HepG2 (cell line): ENCODE data around the gene RPL23. TPM values are rescaled to one million over a fixed set of nuclear protein-coding genes. Genes with fewer than 3 reads are reported as not detected.

Source experiments
- AGO2 ChIP-seq: fragments of 200-400 bp; formaldehyde crosslinking; optimal IDR thresholded peaks from 2 replicates; pipeline ENCODE3; 2017; ENCODE audit warnings: mild to moderate bottlenecking, low read depth, low read length, moderate library complexity
- ARHGAP35 ChIP-seq: sonication (generic); formaldehyde crosslinking; IDR thresholded peaks from 2 replicates; pipeline ENCODE4 v1.9.0; 2022; ENCODE audit warnings: mild to moderate bottlenecking, inconsistent platforms, moderate library complexity, missing genetic modification reagents, borderline replicate concordance
- CBFB ChIP-seq: sonication (generic); formaldehyde crosslinking; IDR thresholded peaks from 2 replicates; pipeline ENCODE4 v1.4.0; 2020; ENCODE audit warnings: missing genetic modification reagents
- FOXC1 ChIP-seq: sonication (generic); formaldehyde crosslinking; IDR thresholded peaks from 2 replicates; pipeline ENCODE4 v1.8.0; 2022; ENCODE audit warnings: mild to moderate bottlenecking, missing genetic modification reagents, borderline replicate concordance
- HNF1B ChIP-seq: sonication (generic); formaldehyde crosslinking; IDR thresholded peaks from 2 replicates; pipeline ENCODE4 v1.5.1; 2020; ENCODE audit warnings: mild to moderate bottlenecking, moderate library complexity, missing genetic modification reagents
- JUN ChIP-seq: sonication (generic); formaldehyde crosslinking; IDR thresholded peaks from 2 replicates; pipeline ENCODE4 v1.4.0; 2020; ENCODE audit warnings: mild to moderate bottlenecking, missing genetic modification reagents
- SALL1 ChIP-seq: sonication (generic); formaldehyde crosslinking; IDR thresholded peaks from 2 replicates; pipeline ENCODE4 v1.8.0; 2022; ENCODE audit warnings: mild to moderate bottlenecking, missing genetic modification reagents
- SMAD3 ChIP-seq: sonication (generic); formaldehyde crosslinking; IDR thresholded peaks from 2 replicates; pipeline ENCODE4 v1.4.0; 2020; ENCODE audit warnings: missing genetic modification reagents
- ZNF232 ChIP-seq: sonication (generic); formaldehyde crosslinking; IDR thresholded peaks from 2 replicates; pipeline ENCODE4 v1.4.0; 2020; ENCODE audit warnings: missing genetic modification reagents, borderline replicate concordance
- ZNF34 ChIP-seq: sonication (generic); formaldehyde crosslinking; IDR thresholded peaks from 2 replicates; pipeline ENCODE4 v1.4.0; 2020; ENCODE audit warnings: mild to moderate bottlenecking, missing genetic modification reagents, borderline replicate concordance
- ZNF382 ChIP-seq: sonication (generic); formaldehyde crosslinking; IDR thresholded peaks from 2 replicates; pipeline ENCODE4 v1.5.0; 2020; ENCODE audit warnings: missing genetic modification reagents, mild to moderate bottlenecking, borderline replicate concordance
- ZNF672 ChIP-seq: sonication (generic); formaldehyde crosslinking; IDR thresholded peaks from 2 replicates; pipeline ENCODE4 v1.8.1; 2022; ENCODE audit warnings: missing genetic modification reagents
- polyA plus RNA-seq, 8 experiments: library from polyadenylated mRNA; depleted of rRNA in 3 of 8; stranded (reverse) in 7 of 8; unstranded in 1 of 8; fragments of >200 nt; fragmentation: Illumina TruSeq in 4 of 8; extraction: Trizol in 4 of 8; gene quantifications; 2 replicates each; pipeline versions ENCODE4 v1.2.1 to v1.2.3, GENCODE V29; 2011 to 2016; ENCODE audit warnings: low read depth in 4 of 8, missing spikeins in 1 of 8, mixed read lengths in 1 of 8; ENCODE audit not compliant: insufficient read depth in 1 of 8
- total RNA-seq, 5 experiments: library from RNA; depleted of rRNA; stranded (reverse); fragments of >200 nt; fragmentation: Illumina TruSeq; extraction: Trizol; gene quantifications; 2 replicates each; pipeline ENCODE4 v1.2.3, GENCODE V29; 2016; ENCODE audit warnings: low read depth in 1 of 5
- TF ChIP-seq, protein P1 (sequence below): sonication (generic); formaldehyde crosslinking; IDR thresholded peaks from 2 replicates; pipeline ENCODE4 v1.5.0; 2020; ENCODE audit warnings: missing genetic modification reagents, mild to moderate bottlenecking, borderline replicate concordance
- TF ChIP-seq, protein P2 (sequence below): sonication (generic); formaldehyde crosslinking; IDR thresholded peaks from 2 replicates; pipeline ENCODE4 v1.5.0; 2020; ENCODE audit warnings: missing genetic modification reagents
- TF ChIP-seq, protein P3 (sequence below): sonication (generic); formaldehyde crosslinking; IDR thresholded peaks from 2 replicates; pipeline ENCODE4 v1.4.0; 2020; ENCODE audit warnings: mild to moderate bottlenecking, missing genetic modification reagents
- TF ChIP-seq, protein P4 (sequence below): sonication (generic); formaldehyde crosslinking; IDR thresholded peaks from 2 replicates; pipeline ENCODE4 v1.8.1; 2023; ENCODE audit warnings: mild to moderate bottlenecking, missing genetic modification reagents, borderline replicate concordance
- TF ChIP-seq, protein P5 (sequence below): sonication (generic); formaldehyde crosslinking; conservative IDR thresholded peaks from 2 replicates; pipeline ENCODE4 v1.5.0; 2020; ENCODE audit warnings: missing genetic modification reagents

The RPL23 gene
- total and polyA plus RNA-seq, 2 of the 13 experiments (the other 11 are each of a cell fraction or from before 2014, with no cell fraction given): 2,790 to 4,860 TPM

DNA sequence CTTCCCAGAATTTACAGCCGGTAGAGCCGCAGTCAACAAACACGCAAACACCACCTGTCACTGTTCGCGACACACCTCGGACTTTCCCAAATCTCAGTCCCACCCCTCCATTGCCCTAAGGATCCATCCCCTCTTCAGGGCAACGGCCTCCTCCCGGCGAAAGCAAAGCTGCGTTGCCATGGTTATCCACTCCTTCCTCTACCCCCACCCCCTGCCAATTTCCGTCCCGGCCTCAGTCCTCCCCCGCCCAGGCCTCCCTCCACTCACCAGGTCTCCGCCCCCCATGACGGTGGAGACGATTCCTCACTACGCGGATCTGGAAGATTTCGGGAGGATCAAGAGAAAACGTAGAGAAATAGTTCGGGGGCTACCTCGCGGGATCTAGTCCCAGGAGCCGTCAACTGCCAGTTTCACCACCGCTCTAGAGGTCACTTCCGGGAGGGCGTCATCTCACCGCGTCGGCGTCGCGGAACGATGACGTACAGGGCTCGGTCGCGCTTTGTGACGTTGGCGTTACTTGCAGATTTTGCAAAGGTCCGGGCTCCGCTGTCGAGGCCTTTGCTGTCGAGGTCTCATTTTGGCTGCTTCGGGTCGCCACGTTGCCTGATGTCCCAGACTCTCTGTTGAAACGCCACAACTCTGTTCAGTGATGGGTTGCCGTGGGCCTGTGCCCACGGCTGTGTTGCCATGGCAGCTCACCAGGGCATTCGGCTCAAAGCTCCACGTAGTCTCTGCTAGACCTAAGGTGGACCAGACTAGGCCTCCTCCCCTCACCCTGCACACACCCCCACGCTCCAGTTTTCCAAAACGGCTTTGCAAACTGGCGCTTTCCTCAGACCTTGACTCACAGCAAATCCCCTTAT lies 28.4 kb downstream of the RPL23 start, which contains the start of gene CWC25 (continued):
- TF ChIP-seq, protein P1, sequence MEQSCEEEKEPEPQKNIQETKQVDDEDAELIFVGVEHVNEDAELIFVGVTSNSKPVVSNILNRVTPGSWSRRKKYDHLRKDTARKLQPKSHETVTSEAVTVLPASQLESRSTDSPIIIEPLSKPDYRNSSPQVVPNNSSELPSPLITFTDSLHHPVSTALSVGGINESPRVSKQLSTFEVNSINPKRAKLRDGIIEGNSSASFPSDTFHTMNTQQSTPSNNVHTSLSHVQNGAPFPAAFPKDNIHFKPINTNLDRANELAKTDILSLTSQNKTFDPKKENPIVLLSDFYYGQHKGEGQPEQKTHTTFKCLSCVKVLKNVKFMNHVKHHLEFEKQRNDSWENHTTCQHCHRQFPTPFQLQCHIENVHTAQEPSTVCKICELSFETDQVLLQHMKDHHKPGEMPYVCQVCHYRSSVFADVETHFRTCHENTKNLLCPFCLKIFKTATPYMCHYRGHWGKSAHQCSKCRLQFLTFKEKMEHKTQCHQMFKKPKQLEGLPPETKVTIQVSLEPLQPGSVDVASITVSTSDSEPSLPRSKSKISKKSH (CRISPR knock-in tag): peak; percentile 98
- TF ChIP-seq AGO2: peak; percentile 81
- TF ChIP-seq, protein P2, sequence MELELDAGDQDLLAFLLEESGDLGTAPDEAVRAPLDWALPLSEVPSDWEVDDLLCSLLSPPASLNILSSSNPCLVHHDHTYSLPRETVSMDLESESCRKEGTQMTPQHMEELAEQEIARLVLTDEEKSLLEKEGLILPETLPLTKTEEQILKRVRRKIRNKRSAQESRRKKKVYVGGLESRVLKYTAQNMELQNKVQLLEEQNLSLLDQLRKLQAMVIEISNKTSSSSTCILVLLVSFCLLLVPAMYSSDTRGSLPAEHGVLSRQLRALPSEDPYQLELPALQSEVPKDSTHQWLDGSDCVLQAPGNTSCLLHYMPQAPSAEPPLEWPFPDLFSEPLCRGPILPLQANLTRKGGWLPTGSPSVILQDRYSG: no peak
- peak; percentile 75; the same call in 1 of the 2 replicates for TF ChIP-seq ZNF232 (CRISPR knock-in tag)
- peak; percentile 95 for TF ChIP-seq FOXC1 (CRISPR knock-in tag)
- TF ChIP-seq ZNF672 (CRISPR knock-in tag): no peak
- TF ChIP-seq JUN (CRISPR knock-in tag): peak; percentile 84
- peak; percentile 99 for TF ChIP-seq SMAD3 (CRISPR knock-in tag)
- peak; percentile 96 for TF ChIP-seq HNF1B
- TF ChIP-seq ZNF382: no peak
- TF ChIP-seq CBFB (CRISPR knock-in tag): peak; percentile 97
- TF ChIP-seq SALL1 (CRISPR knock-in tag): peak; percentile 93
- TF ChIP-seq, protein P3, sequence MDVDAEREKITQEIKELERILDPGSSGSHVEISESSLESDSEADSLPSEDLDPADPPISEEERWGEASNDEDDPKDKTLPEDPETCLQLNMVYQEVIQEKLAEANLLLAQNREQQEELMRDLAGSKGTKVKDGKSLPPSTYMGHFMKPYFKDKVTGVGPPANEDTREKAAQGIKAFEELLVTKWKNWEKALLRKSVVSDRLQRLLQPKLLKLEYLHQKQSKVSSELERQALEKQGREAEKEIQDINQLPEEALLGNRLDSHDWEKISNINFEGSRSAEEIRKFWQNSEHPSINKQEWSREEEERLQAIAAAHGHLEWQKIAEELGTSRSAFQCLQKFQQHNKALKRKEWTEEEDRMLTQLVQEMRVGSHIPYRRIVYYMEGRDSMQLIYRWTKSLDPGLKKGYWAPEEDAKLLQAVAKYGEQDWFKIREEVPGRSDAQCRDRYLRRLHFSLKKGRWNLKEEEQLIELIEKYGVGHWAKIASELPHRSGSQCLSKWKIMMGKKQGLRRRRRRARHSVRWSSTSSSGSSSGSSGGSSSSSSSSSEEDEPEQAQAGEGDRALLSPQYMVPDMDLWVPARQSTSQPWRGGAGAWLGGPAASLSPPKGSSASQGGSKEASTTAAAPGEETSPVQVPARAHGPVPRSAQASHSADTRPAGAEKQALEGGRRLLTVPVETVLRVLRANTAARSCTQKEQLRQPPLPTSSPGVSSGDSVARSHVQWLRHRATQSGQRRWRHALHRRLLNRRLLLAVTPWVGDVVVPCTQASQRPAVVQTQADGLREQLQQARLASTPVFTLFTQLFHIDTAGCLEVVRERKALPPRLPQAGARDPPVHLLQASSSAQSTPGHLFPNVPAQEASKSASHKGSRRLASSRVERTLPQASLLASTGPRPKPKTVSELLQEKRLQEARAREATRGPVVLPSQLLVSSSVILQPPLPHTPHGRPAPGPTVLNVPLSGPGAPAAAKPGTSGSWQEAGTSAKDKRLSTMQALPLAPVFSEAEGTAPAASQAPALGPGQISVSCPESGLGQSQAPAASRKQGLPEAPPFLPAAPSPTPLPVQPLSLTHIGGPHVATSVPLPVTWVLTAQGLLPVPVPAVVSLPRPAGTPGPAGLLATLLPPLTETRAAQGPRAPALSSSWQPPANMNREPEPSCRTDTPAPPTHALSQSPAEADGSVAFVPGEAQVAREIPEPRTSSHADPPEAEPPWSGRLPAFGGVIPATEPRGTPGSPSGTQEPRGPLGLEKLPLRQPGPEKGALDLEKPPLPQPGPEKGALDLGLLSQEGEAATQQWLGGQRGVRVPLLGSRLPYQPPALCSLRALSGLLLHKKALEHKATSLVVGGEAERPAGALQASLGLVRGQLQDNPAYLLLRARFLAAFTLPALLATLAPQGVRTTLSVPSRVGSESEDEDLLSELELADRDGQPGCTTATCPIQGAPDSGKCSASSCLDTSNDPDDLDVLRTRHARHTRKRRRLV (CRISPR knock-in tag): peak; percentile 98
- peak; percentile 70; the same call in 1 of the 2 replicates for TF ChIP-seq ARHGAP35
- TF ChIP-seq, protein P4, sequence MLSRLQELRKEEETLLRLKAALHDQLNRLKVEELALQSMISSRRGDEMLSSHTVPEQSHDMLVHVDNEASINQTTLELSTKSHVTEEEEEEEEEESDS (CRISPR knock-in tag): no peak; the same call in 1 of the 2 replicates
- peak; percentile 84; the same call in 1 of the 2 replicates for TF ChIP-seq ZNF34 (CRISPR knock-in tag)
- TF ChIP-seq, protein P5, sequence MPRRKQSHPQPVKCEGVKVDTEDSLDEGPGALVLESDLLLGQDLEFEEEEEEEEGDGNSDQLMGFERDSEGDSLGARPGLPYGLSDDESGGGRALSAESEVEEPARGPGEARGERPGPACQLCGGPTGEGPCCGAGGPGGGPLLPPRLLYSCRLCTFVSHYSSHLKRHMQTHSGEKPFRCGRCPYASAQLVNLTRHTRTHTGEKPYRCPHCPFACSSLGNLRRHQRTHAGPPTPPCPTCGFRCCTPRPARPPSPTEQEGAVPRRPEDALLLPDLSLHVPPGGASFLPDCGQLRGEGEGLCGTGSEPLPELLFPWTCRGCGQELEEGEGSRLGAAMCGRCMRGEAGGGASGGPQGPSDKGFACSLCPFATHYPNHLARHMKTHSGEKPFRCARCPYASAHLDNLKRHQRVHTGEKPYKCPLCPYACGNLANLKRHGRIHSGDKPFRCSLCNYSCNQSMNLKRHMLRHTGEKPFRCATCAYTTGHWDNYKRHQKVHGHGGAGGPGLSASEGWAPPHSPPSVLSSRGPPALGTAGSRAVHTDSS (CRISPR knock-in tag): no peak
